Smooth muscle cell of the brain vasculature (primary cell): ENCODE results near the gene CELSR3.

Experiments
- DNase-seq: peaks from one replicate; pipeline ENCODE4 v3.0.0-alpha.2; 2012; ENCODE audit warnings: low read depth, low spot score

CELSR3 gene

DNA sequence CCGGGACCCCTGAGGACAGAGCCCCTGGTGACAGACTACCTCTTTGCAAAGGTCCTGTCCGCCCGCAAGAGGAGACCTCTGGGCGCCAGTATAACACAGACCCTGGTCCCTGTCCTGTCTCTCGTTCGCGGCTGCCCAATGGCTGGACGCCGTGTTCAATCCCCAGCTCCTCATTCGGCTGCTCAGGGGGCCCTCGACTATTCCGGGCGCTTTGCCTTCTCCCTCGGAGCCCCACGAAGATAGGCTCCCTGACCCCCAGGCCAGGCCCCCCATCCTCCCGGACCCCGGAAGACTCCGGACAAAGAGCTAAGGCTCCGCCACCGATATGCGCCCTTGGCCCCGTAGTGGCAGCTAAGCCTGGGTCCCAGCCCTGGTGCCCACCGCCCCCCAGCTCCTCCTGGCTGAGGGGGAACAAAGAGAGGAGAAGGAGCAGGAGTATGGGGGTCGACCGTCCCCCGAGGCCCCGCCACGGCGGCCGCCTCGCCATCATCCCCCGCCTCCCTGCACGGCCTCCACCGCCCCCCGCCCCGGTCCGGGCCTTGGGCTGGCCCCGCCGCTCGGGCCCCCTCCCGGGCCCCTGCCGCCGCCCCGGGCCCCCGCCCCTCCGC, 437 bp downstream of the CELSR3 start:
- DNase-seq, result no peak

DNA sequence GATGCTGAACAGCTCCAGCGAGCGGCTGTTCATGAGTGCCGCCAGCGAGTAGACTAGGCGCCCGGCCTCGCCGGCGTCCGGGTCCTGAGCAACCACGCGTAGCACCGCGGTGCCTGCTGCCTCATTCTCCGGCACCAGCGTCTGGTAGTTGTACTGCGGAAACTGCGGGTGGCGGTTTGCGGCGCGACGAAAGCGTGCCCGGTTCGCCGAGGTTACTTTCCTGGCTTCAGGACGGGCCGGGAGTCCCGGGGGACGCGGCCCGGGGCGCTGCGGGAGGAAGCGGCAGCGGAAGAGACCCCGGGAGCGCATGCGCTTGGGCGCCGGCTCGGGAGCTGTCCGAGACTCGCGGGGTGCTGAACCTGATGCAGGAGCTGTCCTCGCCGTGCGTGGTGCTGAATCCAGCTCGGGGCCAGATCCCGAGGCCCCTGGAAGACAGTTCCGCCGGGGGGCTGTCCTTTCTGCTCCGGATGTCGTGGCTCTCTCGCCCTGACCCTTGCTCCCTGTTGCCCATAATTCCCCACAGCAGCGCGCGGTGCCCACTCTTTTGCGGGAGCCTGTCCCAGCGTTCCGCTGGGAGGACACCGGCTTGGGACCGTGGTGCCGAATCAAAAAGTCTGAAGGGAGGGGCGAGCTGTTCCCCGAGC, 1.1 kb downstream of the CELSR3 start:
- DNase-seq, result no peak

DNA sequence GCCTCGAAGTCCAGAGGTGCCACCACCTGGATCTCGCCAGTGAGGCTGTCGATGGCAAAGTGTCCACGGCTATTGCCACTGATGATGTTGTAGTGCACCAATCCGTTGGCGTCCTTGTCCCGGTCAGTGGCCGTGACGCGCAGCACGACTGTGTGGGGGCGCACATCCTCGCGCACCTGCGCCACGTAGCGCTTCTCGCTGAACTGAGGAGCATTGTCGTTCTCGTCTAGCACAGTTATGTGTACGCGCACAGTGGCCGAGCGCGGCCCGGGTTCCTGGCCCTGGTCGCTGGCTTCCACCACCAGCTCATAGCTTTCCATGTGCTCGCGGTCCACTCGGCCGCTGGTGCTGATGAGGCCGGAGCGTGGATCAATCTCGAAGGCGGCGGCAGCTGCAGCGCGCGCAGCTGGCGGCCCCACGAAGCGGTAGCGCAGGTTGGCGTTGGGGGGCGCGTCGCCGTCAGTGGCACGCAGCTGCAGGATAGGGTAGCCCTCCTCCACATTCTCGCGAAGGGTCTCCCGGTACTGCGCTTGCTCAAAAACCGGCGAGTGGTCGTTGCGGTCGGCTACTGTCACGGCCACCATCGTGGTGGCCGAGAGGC, 1.8 kb downstream of the CELSR3 start:
- no peak for DNase-seq

DNA sequence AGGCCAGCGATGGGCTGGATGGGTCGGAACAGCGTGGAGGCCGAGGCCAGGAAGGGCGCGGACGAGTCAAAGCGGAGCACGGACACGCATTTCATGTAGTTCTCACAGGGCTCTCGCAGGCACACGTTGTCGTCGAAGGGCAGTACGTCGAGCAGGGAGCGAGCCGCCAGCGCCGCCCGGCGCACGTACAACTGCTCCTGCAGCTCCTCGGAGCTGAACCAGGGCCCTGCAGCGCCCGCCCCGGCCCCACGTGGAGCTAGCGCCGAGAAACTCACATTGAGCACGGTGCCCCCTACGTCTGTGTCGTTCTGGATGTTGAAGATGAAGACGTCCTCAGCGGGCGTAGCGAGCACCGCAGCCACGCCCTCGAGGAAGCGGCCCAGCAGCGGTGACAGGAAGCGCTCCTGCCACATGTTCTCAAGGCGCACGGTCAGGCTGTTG, 5.8 kb downstream of the CELSR3 start:
- no peak for DNase-seq

DNA sequence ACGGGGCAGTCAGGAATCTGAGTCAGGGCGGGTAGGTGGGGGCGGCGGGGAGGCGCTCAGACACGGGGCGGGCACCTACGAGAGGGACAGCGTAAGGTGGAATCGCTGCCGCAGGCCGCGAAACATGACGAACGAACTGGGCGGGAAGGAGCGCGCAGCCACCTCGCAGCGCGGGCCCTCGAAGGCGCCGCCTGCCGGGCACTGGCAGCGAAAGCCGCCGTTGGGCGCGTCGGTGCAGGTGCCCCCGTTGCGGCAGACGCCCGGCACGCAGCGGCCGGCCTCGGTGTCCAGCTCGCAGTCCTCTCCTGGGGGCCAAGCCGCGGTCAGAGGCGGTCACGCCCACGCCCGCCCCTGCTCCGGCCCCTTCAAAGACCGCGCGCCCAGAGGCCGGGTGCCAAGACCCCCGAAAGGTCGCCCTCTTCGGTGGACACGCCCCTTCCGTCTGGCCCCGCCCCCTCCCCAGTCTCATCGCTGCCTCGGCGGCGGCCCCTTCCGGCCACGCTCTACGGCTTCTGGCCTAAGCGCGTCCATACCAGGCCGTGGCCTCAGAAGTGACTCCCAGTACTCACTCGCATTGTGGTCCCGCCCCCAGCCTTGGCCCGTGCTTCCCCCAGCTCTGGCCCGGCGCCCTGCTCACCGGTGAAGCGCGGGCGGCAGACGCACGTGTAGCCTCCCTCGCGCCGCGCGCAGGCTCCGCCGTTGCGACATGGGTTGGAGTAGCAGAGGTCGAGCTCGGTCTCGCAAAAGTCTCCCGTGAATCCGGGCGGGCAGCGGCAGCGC, 6.4 kb downstream of the CELSR3 start:
- no peak for DNase-seq

DNA sequence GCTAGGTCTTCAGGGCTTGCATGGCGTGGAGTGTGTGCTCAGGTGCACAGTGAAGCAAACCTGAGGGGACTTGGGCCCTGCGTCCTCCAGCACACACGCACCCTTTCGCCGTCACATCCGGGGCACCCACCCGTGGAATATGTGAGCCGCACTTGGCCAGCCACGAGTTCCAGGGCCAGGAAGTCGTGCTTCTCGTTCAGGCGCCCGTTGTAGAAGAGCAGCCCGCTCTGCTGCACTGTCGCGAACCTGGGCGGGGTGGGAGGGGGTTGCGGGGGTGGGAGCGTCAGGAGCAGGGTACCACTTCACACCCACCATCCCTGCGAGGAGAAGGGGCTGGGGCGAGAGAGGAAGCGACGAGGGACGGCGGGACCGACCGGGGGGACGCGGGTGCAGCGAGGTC, 7.1 kb downstream of the CELSR3 start:
- no peak for DNase-seq

DNA sequence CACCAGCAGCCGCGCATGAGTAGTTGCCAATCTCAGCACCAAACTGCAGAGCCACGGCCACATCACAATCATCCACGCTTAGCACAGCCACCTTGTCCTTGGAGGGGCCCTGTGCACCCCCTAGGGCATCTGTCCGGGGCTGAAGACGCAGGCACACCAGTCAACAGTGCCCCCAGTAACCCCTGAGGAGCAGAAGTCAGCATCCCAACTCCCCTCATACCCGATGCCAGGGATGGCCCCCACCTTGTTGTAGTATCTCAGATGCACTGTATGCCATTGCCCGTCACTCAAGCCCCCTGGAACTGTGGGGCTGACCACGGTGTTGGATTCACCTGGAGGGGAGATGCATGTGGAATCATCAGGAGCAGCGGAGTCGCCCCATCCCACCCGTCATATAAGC, 7.6 kb downstream of the CELSR3 start:
- DNase-seq, result no peak

DNA sequence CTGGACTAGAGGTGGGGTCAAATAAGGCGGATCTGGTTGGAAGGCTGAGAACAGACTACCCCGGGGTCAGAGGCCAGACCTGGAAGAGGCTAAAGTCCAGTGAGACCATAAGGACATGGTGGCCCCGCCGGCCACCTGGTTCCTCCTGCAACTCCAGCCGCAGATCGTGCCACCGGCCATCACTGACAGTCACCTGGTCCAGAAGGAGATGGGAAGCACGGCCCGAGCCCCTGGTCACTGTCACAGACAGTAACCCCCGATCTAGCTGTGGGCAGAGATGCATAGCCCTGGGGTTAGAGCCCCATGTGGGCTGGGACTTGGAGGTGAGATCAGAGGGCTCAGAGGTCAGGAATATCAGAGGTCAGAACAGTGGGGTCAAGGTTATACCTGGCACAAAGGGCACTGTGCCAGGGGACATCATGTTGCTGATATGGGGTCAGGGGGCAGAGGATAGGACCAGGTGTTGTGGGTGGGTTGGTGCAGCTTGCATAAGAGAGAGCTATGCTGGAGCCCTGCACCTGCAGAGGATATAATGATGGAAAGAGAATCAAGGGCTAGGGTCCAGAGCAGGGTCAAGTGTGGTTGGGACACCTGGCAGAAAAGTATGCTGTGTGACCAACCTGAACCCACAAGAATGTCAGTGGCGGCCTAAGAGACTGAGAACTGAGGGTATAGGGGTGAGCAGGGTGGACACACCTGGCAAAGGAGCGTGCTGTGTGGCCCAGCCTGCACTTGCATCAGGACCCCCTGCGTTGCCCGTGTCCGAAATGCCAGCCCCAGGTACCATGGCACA, 9.6 kb downstream of the CELSR3 start:
- DNase-seq, result no peak

DNA sequence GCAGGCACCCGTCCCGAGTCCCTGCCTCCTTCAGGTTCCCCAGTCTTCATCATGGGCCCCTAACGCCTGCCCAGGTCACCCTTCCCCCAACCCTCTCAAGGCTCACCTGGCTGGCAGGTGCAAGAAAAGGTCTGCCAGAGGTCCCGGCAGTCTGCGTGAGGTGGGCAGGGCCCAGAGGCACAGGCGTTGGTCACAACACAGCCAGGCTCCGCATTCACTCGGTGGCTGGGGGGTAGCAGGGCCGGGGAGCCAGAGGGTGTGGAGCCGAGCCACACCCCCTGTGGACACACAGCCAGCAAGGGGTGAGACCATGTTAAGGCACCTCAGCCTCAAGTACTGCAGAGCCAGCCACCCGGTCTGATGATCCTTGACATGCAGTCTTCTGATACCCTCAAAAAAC, 10.9 kb downstream of the CELSR3 start:
- no peak for DNase-seq

DNA sequence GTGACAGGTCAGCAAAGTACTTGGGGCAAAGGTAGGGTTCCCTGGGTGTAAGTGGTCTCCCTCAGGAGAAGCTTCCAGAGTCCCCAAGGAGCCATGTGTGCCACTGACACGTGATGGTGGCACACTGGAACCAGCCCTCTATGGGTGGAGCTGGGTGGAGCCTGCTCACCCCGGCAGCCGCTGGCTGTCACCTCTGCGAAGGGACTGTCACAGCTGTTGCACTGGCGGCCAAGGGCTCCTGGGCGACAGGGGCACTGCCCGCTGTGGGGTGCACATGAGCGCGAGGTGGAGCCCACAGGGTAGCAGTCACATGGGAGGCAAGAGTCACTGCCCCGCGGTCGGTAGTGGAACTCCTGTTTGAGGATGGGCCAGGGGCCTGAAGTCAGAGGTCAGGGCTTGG, 12.0 kb downstream of the CELSR3 start:
- no peak for DNase-seq

DNA sequence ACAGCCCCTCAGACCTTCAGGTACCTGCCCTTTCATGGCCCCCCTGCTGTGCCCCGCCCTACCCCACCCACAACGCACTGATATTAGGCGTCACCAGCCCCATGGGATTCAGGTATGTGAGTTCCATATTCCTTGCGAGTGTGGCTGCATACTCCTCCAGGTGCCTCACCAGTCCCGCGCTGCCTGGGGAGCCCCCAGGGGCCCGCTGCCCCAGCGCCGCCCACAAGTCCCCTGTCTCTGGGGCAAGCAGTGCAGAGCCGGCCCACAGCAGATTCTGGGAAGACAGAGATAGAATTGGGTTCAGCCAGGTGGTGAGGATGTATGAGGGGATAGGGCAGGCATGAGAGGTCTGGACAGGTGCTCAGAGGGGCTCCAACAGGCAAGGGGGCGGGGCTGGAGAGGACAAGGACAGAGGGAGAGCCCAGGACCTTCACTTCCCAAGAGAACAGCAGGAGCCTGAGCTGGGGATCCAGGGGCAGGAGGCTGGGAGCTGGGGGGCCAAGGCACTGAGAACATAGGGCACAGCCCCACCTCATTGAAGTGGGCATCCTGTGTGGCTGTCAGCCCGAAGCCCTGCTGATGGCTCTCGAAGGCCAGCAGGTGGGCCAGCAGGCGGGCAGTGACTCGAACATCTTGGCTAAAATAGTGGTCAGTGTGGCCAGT, 14.4 kb downstream of the CELSR3 start:
- no peak for DNase-seq

DNA sequence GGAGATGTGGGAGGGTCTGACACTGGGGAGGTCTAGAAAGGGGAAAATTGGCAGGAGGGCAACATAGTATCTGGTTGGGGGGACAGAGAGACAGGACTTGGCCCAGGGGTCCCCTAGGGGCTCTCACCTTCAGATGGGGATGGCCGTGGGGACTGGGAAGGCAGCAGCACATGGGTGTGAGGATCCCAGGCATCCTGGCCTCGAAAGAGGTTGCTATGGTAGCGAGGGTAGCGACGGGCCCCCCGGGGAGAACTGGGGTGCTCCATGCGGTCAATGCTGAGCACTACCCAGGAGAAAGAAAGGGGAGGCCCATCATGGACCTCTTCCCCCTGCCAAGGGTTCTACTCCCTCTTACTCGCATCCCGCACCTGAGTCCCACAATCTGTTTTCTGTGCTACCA, 15.0 kb downstream of the CELSR3 start:
- no peak for DNase-seq

DNA sequence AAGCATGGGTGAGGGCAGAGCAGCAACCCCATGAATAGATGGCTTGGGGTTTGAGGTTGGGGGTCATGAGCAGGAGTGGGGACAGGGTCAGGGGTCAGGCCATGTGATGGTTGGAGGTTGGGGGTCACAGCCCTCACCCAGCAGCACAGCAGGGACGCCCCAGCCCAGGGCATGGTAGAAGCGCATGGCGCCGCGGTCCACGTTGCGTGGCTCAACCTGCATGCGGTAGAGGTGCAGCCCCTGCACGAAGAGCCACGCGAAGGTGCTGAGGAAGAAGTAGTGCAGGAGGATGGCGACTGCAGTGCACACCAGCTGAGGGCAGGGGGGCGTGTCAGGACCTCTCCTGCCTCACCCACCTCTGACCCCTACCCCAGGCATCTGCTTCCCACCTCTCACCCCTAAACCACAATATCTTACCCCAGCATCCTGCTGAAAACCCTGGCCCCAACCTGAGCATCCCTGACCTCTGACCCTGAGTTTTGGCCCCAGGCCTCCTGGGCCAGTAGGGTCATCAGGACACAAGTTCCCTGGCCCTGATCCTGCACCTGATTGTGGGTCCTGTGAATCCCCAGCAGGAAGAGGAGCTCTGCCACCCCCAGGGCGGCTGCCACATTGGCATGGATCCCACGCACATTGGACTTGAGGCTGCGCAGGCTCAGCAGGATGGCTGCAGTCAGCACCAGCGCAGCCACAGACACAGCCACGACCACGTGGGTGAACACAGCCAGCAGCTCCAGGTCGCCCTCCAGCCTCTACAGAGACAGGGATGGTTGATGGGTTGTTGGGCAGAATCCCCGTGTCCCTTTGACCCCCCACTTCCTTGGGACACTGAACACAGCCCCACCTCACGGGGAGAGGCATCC, 17.6 kb downstream of the CELSR3 start:
- DNase-seq, result no peak

DNA sequence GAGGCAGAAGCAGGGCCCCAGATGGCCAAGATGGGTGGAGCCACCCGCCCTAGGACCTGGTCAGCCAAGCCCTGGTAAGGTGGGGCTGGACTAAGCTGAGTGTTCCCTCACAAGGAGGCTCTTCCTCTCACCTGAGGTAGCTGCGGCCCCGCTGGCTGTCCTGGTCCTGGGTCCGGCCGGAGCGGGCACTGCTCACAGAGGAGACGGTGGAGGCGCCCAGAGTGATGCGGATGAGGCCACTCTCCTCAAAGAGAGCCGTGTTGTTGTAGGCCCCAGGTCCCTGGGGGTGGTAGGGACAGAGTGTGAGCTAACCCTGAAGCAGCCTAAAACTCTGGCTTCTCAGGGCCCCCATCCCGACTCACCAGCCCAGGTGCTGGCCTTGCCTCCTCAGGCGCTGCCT, 20.1 kb downstream of the CELSR3 start:
- no peak for DNase-seq

DNA sequence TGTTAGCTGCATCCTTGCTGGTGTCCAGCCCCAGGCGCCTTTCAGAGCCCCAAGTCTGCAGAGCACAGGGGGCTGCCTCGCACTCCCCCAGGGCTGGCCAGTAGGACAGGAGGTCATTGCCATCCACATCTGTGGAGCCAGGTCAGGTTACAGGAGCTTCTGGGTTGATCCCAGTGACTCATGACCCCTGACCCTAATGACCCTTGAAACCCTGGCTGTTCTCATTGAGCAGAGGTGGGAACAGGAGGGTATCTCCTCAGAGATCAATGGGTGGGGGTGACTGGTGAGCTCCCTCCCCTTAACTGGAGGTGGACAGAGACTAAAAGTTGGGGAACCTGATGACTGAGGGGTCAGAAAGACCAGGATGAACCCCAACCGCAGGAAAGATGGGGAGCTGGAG, 21.3 kb downstream of the CELSR3 start:
- no peak for DNase-seq

DNA sequence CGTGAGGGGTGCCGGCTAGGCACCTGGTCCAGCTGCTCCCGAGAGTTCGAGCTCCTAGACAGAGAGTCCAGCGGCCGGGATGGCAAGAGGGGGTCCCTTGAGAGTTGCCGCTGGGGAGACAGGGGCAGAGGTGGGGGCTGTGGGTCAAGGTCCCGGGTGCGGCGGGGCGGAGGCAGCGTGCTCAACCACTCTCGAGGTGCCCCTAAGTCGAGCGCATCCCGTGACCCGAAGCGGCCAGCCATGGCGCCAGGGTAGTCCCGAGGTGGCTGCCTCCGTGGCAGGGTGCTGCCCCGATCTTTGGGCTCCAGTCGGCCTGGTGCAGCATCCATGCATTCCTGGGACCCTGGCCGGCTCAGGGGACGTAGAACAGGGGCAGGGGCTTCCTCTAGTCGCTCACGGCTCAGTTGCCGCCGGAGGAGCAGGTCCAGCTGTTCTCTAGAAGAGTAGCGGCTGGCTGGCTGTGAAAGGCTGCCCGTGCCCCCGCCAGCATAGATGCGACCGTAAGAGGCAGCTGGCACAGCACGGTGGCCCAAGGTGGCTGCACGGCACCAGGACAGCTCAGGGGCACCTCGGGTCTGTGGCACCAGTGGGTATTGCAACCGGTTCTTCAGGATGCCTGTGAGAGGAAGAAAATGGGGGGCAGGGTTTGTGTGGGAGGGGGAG, 22.6 kb downstream of the CELSR3 start:
- no peak for DNase-seq

DNA sequence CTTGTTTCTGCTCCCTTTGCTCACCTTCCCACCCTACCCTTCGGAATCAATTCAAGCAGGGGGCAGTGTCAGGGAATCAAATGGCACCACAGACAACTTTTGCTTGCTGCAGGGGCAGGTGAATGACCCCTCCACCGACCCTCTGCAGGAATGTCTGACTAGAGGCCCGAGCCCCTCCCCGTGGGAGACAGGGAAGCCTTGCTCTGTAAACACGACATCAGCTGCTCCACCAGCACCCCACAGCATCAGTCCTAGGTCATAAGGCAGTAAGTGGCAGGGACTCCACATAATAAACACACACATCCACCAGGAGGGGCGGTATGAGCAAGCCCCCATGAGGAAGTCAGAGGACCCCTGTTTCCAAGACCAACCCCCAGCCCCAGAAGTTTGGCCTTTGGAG, 25.4 kb downstream of the CELSR3 start:
- DNase-seq, result no peak

DNA sequence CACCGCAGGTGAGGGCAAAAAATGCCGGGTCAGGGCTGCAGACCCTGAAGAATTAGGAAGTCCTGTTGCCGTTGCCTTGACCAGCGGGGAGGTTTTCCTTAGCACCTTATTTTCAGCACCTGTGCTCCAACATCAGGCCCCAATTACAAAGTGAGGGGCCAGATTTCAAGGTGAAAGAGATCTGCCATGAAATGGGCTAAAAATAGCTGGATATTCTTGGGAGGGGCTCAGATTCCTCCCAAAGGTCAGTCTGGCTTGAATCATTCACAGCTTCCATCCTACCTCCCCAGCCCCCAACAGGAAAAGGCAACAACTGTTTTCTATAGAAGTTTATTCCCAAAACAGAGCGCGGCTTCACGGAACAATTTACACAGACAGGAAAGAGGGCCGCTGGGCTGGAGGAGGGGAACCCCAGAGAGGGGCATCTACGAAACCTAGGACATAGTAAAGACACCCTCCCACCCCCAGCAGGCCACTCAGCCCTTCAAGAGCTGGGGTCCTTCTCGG, 26.5 kb downstream of the CELSR3 start:
- no peak for DNase-seq

DNA sequence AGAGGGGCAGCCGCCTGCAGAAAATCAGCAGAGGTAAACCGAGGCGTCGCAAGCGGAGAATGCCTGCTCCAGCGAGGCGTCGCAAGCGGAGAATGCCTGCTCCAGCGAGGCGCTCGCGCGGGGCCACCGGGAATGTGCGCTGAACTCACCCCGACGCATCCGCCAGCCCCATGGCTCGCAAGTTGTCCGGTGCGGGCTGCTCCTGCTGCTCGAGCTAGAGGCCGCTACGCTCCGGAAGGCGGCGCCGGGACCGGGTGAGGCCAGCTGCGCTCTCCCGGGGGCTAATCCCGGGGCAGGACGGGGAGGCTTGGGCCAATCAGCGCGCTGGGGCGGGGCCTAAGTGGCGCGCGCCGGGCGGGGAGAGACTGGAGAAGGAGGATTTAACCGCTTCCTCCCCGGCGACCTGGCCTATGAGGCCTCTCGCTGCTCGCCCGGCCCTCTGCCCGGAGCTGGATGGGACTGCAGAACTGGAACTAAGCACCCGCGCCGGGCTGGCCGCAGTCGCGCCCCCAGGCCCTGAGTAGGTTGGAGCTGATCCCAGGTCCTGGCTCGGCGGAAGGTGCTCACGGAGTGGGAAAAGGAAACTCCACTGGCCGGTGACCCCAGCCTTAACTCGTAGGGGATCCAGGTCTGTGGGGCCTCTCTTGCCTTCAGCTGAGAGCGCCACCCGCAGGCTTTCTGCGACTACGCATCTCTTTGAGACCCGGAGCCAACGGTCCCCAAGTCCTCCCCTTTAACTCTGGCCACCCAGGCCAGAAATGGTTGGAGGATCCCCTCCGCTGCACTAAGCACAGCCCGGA, 27.3 kb downstream of the CELSR3 start, which contains the start of gene SLC26A6:
Gene SLC26A6, minus strand, starts transcription at position 240 of the 800 bp plus-strand sequence. Its CDS starts 68 bp downstream, at position 172.
- DNase-seq, result peak; percentile 91
